Transverse colon (tissue), 4 donors: ENCODE data around the gene DYNLRB2. TPM values are rescaled to one million over a fixed set of nuclear protein-coding genes. Genes with fewer than 3 reads are reported as not detected.

ENCODE experiments used
- DNase-seq: peaks from one replicate; pipeline ENCODE4 v3.0.0-alpha.2; 2019
- H3K27ac ChIP-seq, 4 donors: fragments of 200-600 bp; sonication (generic); 2 replicates each; pipeline ENCODE4 v1.5.1; 2016 to 2018; ENCODE audit warnings: inconsistent platforms in 4 of 4
- H3K27me3 ChIP-seq: fragments of 200-600 bp; sonication (generic); 2 replicates; pipeline ENCODE4 v1.5.1; 2017; ENCODE audit warnings: inconsistent platforms
- H3K36me3 ChIP-seq, 4 donors: fragments of 200-600 bp; sonication (generic); 2 replicates each; pipeline ENCODE4 v1.5.1; 2017 to 2019; ENCODE audit warnings: inconsistent platforms in 4 of 4
- H3K4me1 ChIP-seq, 4 donors: fragments of 200-600 bp; sonication (generic); 2 replicates each; pipeline ENCODE4 v1.5.1; 2017 to 2020; ENCODE audit warnings: inconsistent platforms in 4 of 4
- H3K4me3 ChIP-seq, 4 donors: fragments of 200-600 bp; sonication (generic); 1 replicate in 1 of 4; 2 replicates in 3 of 4; pipeline versions ENCODE4 v1.5.1 to v1.6.1; 2017 to 2019; ENCODE audit warnings: inconsistent platforms in 4 of 4
- H3K9me3 ChIP-seq, 2 donors: fragments of 200-600 bp; sonication (generic); 2 replicates each; pipeline ENCODE4 v1.5.1; 2017 to 2019; ENCODE audit warnings: inconsistent platforms in 2 of 2
- EP300 ChIP-seq: sonication (generic); formaldehyde crosslinking; IDR thresholded peaks from one replicate; pipeline ENCODE4 v1.6.1; 2017; ENCODE audit warnings: antibody characterized with exemption, low read depth
- POLR2A ChIP-seq: fragments of 450-650 bp; IDR thresholded peaks from one replicate; pipeline ENCODE4 v1.6.1; 2016; ENCODE audit warnings: antibody characterized with exemption, mild to moderate bottlenecking, moderate library complexity
- POLR2AphosphoS5 ChIP-seq, 3 donors: sonication (generic); formaldehyde crosslinking; IDR thresholded peaks; one replicate each; pipeline ENCODE4 v1.6.1; 2016; ENCODE audit warnings: antibody characterized with exemption in 3 of 3
- WGBS, 2 donors: methylation state at CpG; one replicate each; pipeline ENCODE4 v1.1.5; 2018; ENCODE audit warnings: low coverage in 1 of 2; 5-methylcytosine and 5-hydroxymethylcytosine counted together
- in situ Hi-C, 4 donors: fragments of 200-750 bp; cut with MboI; loops; one replicate each; pipeline versions ENCODE4 v1.15.0 to v1.15.1; 2017; ENCODE audit warnings: low sequenced_read_pairs in 3 of 4, low pct_ligation_motif_present in 1 of 4, low pct_unique_long_range_greater_than_20kb in 1 of 4
- intact Hi-C: fragments of 100-400 bp; cut with DNase I; formaldehyde crosslinking; loops from one replicate; pipeline ENCODE4 v1.15.1; 2023; ENCODE audit warnings: low total_unique reads
- total RNA-seq, 4 donors: library from RNA; depleted of rRNA; stranded (reverse); fragments of >200 nt; gene quantifications; one replicate each; pipeline ENCODE4 v1.1.0, GENCODE V29; 2016
- TF ChIP-seq, protein P1 (sequence below), 5 experiments: fragments of 200-600 bp in 3 of 5; fragments of 450-650 bp in 2 of 5; sonication (generic) in 3 of 5; IDR thresholded peaks; 1 replicate in 2 of 5; 2 replicates in 3 of 5; pipeline ENCODE4 v1.5.1; 2016 to 2017; ENCODE audit warnings: antibody characterized with exemption in 5 of 5, inconsistent platforms in 3 of 5, mild to moderate bottlenecking in 2 of 5, moderate library complexity in 1 of 5

Gene DYNLRB2
- total RNA-seq, 4 donors from 2014 or later, result not detected

- in situ Hi-C loops (loop anchor here (25.0 kb wide), 2 partner anchors 287 to 1212 kb away; partner anchors contain the start of gene CDYL2 (in 4 of the 4)), intact Hi-C loops (no loop called here)
- WGBS, 2 donors, result 73 to 76% methylated on average over 4 of the region's 4 CpGs
- no peak for DNase-seq
- H3K9me3 ChIP-seq, result no peaks in the 10 kb centered on the region
- TF ChIP-seq EP300 (no peak), POLR2AphosphoS5 (IDR thresholded peaks at IDR 0.05) (no peak), POLR2A (no peak)
- TF ChIP-seq, protein P1, sequence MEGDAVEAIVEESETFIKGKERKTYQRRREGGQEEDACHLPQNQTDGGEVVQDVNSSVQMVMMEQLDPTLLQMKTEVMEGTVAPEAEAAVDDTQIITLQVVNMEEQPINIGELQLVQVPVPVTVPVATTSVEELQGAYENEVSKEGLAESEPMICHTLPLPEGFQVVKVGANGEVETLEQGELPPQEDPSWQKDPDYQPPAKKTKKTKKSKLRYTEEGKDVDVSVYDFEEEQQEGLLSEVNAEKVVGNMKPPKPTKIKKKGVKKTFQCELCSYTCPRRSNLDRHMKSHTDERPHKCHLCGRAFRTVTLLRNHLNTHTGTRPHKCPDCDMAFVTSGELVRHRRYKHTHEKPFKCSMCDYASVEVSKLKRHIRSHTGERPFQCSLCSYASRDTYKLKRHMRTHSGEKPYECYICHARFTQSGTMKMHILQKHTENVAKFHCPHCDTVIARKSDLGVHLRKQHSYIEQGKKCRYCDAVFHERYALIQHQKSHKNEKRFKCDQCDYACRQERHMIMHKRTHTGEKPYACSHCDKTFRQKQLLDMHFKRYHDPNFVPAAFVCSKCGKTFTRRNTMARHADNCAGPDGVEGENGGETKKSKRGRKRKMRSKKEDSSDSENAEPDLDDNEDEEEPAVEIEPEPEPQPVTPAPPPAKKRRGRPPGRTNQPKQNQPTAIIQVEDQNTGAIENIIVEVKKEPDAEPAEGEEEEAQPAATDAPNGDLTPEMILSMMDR (IDR thresholded peaks at IDR 0.05), result no peak
- H3K4me1 ChIP-seq, result peaks cover 0 to 7% (median 0%) of the 10 kb centered on the region in 4 donors
- no peak overlapping the region for H3K4me3 ChIP-seq
- H3K27me3 ChIP-seq, result peaks cover 3% of the 10 kb centered on the region
- H3K27ac ChIP-seq, result no peak overlapping the region
- H3K36me3 ChIP-seq, result no peaks in the 10 kb centered on the region
Measured at GRCh38 chr16:80525420-80525819, 15.4 kb upstream of the DYNLRB2 start.

DNA sequence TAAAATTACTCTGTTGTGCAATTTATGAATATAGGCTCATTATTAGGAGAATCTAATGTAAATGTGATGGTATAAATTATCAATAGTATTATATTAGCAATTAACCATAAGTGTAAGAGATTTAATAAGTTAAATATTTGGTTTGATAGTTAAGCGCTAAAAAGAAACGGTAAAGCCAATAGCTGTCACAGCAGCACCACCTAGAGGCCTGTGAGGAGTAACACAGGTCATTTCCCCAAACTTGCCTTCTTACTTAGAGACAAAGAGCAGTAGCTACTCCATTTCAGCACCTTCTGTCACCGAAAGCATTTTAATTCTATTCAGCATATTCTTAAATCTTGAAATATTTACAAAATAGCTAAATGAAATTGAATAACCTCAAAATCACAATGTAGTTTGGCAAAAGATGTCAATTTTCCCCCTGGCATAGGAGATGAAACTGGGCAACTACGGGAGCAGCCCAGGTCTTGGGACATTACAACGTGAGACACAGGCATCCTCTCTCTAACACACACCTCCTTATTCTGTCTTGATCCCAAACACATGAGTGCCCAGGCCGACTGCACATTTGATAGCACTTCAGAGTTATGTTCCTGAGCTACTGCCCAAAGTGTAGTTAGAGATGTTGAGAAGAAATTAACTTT is 14.3 kb upstream of the DYNLRB2 start:
- TF ChIP-seq POLR2A, result no peak
- TF ChIP-seq, protein P1 (IDR thresholded peaks at IDR 0.05), result peak; percentile 65 to 84 (median 77)
- no peak for TF ChIP-seq POLR2AphosphoS5 (IDR thresholded peaks at IDR 0.05)
- no peak for TF ChIP-seq EP300
- Histone ChIP-seq H3K4me3 (no peak overlapping the region), H3K27ac (no peak overlapping the region), H3K27me3 (peaks cover 3% of the 10 kb centered on the region), H3K4me1 (peaks cover 0 to 7% (median 0%) of the 10 kb centered on the region in 4 donors), H3K9me3 (no peaks in the 10 kb centered on the region), H3K36me3 (no peaks in the 10 kb centered on the region)
- WGBS, 2 donors, result 20 to 34% methylated on average over 6 of the region's 6 CpGs
- intact Hi-C loops (no loop called here), in situ Hi-C loops (loop anchor here (25.0 kb wide), 2 partner anchors 286 to 1211 kb away; partner anchors contain the start of gene CDYL2 (in 4 of the 4))
- peak; percentile 42 for DNase-seq

- in situ Hi-C loops, result loop anchor here (25.0 kb wide), 2 partner anchors 285 to 1210 kb away; partner anchors contain the start of gene CDYL2 (in 4 of the 4)
- H3K4me1 ChIP-seq, result peaks cover 0 to 7% (median 0%) of the 10 kb centered on the region in 4 donors
- intact Hi-C loops, result no loop called here
- 54% methylated on average over 5 of the region's 5 CpGs; no CpG with 5 or more reads in 1 of the 2 donors for WGBS, 2 donors
- H3K9me3 ChIP-seq, result no peaks in the 10 kb centered on the region
- H3K27me3 ChIP-seq, result peaks cover 3% of the 10 kb centered on the region
- H3K36me3 ChIP-seq, result no peaks in the 10 kb centered on the region
- H3K4me3 ChIP-seq, result no peak overlapping the region
- TF ChIP-seq, protein P1 (IDR thresholded peaks at IDR 0.05), result peak in 3 of 5 experiments; percentile 7 to 19 (median 17)
- TF ChIP-seq POLR2AphosphoS5 (IDR thresholded peaks at IDR 0.05), result no peak
- DNase-seq, result peak; percentile 12
- no peak overlapping the region for H3K27ac ChIP-seq
Measured at GRCh38 chr16:80527297-80527696, 13.5 kb upstream of the DYNLRB2 start.

GRCh38 chr16:80530479-80530878 is 10.3 kb upstream of the DYNLRB2 start:
- DNase-seq, result no peak
- no peak for TF ChIP-seq EP300
- TF ChIP-seq, protein P1 (IDR thresholded peaks at IDR 0.05), result no peak
- no peak for TF ChIP-seq POLR2AphosphoS5 (IDR thresholded peaks at IDR 0.05)
- no peak for TF ChIP-seq POLR2A
- Histone ChIP-seq H3K4me1 (peaks cover 0 to 7% (median 0%) of the 10 kb centered on the region in 4 donors), H3K27ac (no peak overlapping the region), H3K36me3 (no peaks in the 10 kb centered on the region), H3K9me3 (no peaks in the 10 kb centered on the region), H3K4me3 (no peak overlapping the region), H3K27me3 (peaks cover 22% of the 10 kb centered on the region)
- in situ Hi-C loops (loop anchor here (25.0 kb wide), 2 partner anchors 282 to 1207 kb away; partner anchors contain the start of gene CDYL2 (in 4 of the 4)), intact Hi-C loops (no loop called here)
- WGBS, 2 donors, result 70 to 73% methylated on average over 4 of the region's 4 CpGs
